DOHH2 (cell line): ENCODE results near the gene CFAP119.

Experiments
- H3F3A ChIP-seq: fragments of 200-600 bp; sonication (generic), shearing (Covaris generic); 2 replicates; pipeline ENCODE4 v1.6.0; 2016; ENCODE audit warnings: antibody characterized with exemption, mild to moderate bottlenecking; ENCODE audit not compliant: control insufficient read depth, insufficient read depth
- H3K27ac ChIP-seq: fragments of 200-600 bp; sonication (generic); 2 replicates; pipeline ENCODE4 v1.5.1; 2014; ENCODE audit warnings: low read depth, mild to moderate bottlenecking, low read length, moderate library complexity
- H3K27me3 ChIP-seq: fragments of 200-600 bp; sonication (generic); 2 replicates; pipeline ENCODE4 v1.6.1; 2014; ENCODE audit warnings: mild to moderate bottlenecking, low read length, mixed read lengths; ENCODE audit not compliant: control insufficient read depth
- H3K36me3 ChIP-seq: fragments of 200-600 bp; sonication (generic); 2 replicates; pipeline ENCODE4 v1.6.1; 2014; ENCODE audit warnings: mild to moderate bottlenecking, low read length, moderate library complexity, mixed read lengths; ENCODE audit not compliant: control insufficient read depth
- H3K4me1 ChIP-seq: fragments of 200-600 bp; sonication (generic); 2 replicates; pipeline ENCODE4 v1.6.1; 2014; ENCODE audit warnings: mild to moderate bottlenecking, low read length, mixed read lengths; ENCODE audit not compliant: control insufficient read depth
- H3K4me2 ChIP-seq: fragments of 200-600 bp; sonication (generic); 2 replicates; pipeline ENCODE4 v1.6.0; 2014; ENCODE audit warnings: mild to moderate bottlenecking, low read length, moderate library complexity
- H3K4me3 ChIP-seq: fragments of 200-600 bp; sonication (generic); 2 replicates; pipeline ENCODE4 v1.5.1; 2014; ENCODE audit warnings: mild to moderate bottlenecking, low read length, mixed read lengths
- H3K79me2 ChIP-seq: fragments of 200-600 bp; sonication (generic); 2 replicates; pipeline ENCODE4 v1.6.1; 2014; ENCODE audit warnings: mild to moderate bottlenecking, low read length, mixed read lengths; ENCODE audit not compliant: control insufficient read depth
- H3K9me2 ChIP-seq: fragments of 200-600 bp; sonication (generic); replicated peaks from 2 replicates; pipeline ENCODE4 v1.6.1; 2014; ENCODE audit warnings: mild to moderate bottlenecking, low read length, mixed read lengths; ENCODE audit not compliant: control insufficient read depth
- H3K9me3 ChIP-seq: fragments of 200-600 bp; sonication (generic); 2 replicates; pipeline ENCODE4 v1.6.1; 2014; ENCODE audit warnings: antibody characterized with exemption, low read length, mixed read lengths; ENCODE audit not compliant: control insufficient read depth, insufficient read depth
- H4K20me1 ChIP-seq: fragments of 200-600 bp; sonication (generic); 2 replicates; pipeline ENCODE4 v1.6.0; 2014; ENCODE audit warnings: low read depth, mild to moderate bottlenecking, antibody characterized with exemption, low read length, moderate library complexity; ENCODE audit not compliant: control insufficient read depth, insufficient read depth
- CTCF ChIP-seq: fragments of 200-600 bp; sonication (generic); IDR thresholded peaks from one replicate; pipeline ENCODE4 v1.5.1; 2014; ENCODE audit warnings: antibody characterized with exemption, mild to moderate bottlenecking, low read depth, low read length; ENCODE audit not compliant: poor library complexity, severe bottlenecking
- EZH2phosphoT487 ChIP-seq: fragments of 200-600 bp; sonication (generic); IDR thresholded peaks from 2 replicates; pipeline ENCODE4 v1.6.1; 2017; ENCODE audit warnings: borderline replicate concordance, mild to moderate bottlenecking, antibody characterized with exemption, low read length, moderate library complexity, mixed read lengths

The CFAP119 gene

DNA sequence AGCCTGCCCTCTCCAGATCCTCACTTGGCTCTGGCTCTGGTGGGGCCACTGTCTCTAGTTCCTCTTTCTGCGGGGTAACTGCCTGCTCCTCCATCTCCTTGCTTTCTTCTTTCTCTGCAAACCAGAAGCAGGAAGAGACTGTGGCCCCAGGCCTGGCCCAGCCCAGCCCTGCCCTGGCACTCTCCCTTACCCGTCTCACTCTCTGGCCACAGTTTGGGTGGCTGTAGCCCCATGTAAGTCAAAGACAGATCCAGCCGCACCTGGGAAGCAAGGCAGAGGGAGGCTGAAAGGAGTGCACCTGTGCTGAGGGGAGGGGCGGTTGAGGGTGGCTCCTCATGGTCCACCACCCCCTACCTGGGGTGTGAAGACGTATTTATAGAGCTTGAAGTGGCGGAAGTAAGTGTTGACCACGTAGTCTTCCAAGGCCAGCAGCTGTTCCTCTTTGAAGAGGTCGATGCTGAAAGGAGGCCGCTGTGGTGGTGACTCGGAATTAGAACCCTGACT lies 2.8 kb downstream of the CFAP119 start:
- peak overlapping the region; percentile 84 for H3K27ac ChIP-seq
- H3K9me3 ChIP-seq: no peaks in the 10 kb centered on the region
- peak overlapping the region; percentile 85 for H3K4me2 ChIP-seq
- peaks cover 18% of the 10 kb centered on the region for H3F3A ChIP-seq
- peaks cover 43% of the 10 kb centered on the region for H3K79me2 ChIP-seq
- peaks cover 75% of the 10 kb centered on the region for H3K36me3 ChIP-seq
- peak overlapping the region; percentile 91 for H3K4me3 ChIP-seq
- TF ChIP-seq CTCF (no peak), EZH2phosphoT487 (no peak)
- no peaks in the 10 kb centered on the region for H3K9me2 ChIP-seq
- peaks cover 4% of the 10 kb centered on the region; the same call in 1 of the 2 replicates for H4K20me1 ChIP-seq
- peaks cover 43% of the 10 kb centered on the region for H3K4me1 ChIP-seq
- no peaks in the 10 kb centered on the region for H3K27me3 ChIP-seq

DNA sequence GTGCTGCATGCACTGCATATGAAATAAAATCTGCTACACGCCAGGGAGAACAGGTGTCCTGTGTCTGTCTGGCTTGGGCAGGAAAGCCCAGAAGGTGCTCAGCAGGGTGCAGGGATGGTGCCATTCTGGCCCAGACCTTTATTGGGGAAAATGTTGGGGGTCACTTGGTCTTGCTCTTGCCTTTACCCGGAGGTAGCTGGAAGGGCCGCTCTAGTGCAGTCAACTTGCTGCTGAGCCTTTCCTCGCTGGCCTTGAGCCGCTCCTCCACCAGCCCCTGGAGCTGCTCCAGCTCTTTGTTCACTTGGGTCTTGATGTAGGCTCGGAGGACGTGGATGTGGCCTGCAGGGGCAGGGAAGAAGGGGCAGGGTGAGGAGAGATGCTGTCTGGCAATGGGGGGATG lies 4.5 kb downstream of the CFAP119 start:
- TF ChIP-seq CTCF: no peak
- no peak for TF ChIP-seq EZH2phosphoT487
- Histone ChIP-seq H3K4me1 (peaks cover 29% of the 10 kb centered on the region), H3F3A (peaks cover 21% of the 10 kb centered on the region), H3K27me3 (no peaks in the 10 kb centered on the region), H3K79me2 (peaks cover 26% of the 10 kb centered on the region), H3K27ac (no peak overlapping the region), H4K20me1 (no peaks in the 10 kb centered on the region), H3K9me2 (no peaks in the 10 kb centered on the region), H3K4me2 (no peak overlapping the region), H3K9me3 (no peaks in the 10 kb centered on the region), H3K36me3 (peaks cover 72% of the 10 kb centered on the region), H3K4me3 (no peak overlapping the region)

- peaks cover 22% of the 10 kb centered on the region for H3K79me2 ChIP-seq
- H3K27me3 ChIP-seq: no peaks in the 10 kb centered on the region
- H3K27ac ChIP-seq: no peak overlapping the region
- no peak for TF ChIP-seq EZH2phosphoT487
- no peak for TF ChIP-seq CTCF
- peaks cover 71% of the 10 kb centered on the region for H3K36me3 ChIP-seq
- no peaks in the 10 kb centered on the region for H4K20me1 ChIP-seq
- H3K9me3 ChIP-seq: no peaks in the 10 kb centered on the region
- H3K4me1 ChIP-seq: peaks cover 29% of the 10 kb centered on the region
- H3K4me2 ChIP-seq: no peak overlapping the region
- peaks cover 23% of the 10 kb centered on the region for H3F3A ChIP-seq
- H3K4me3 ChIP-seq: no peak overlapping the region
- H3K9me2 ChIP-seq: no peaks in the 10 kb centered on the region
Observed at GRCh38 chr16:30756781-30757100, 5.1 kb downstream of the CFAP119 start.
